H9 (cell line): ENCODE results near the gene CREB5. TPM values are rescaled to one million over a fixed set of nuclear protein-coding genes. Genes with fewer than 3 reads are reported as not detected.

ENCODE experiments used
- DNase-seq: peaks from one replicate; pipeline ENCODE4 v3.0.0-alpha.2; 2017
- H2AFZ ChIP-seq: one replicate; pipeline ENCODE4 v1.6.1; 2013; ENCODE audit warnings: mild to moderate bottlenecking, low read length, control low read depth, moderate library complexity
- H2AK5ac ChIP-seq: 2 replicates; pipeline ENCODE4 v1.6.1; 2013; ENCODE audit warnings: low read length, control low read depth, mixed read lengths; ENCODE audit not compliant: insufficient read length
- H2BK120ac ChIP-seq: one replicate; pipeline ENCODE4 v1.6.1; 2013; ENCODE audit warnings: low read depth, mild to moderate bottlenecking, low read length, control low read depth, inconsistent platforms; ENCODE audit not compliant: poor library complexity, severe bottlenecking
- H2BK12ac ChIP-seq: 2 replicates; pipeline ENCODE4 v1.6.1; 2013; ENCODE audit warnings: low read length, control low read depth, mixed read lengths, low read depth; ENCODE audit not compliant: insufficient read length
- H2BK15ac ChIP-seq: 2 replicates; pipeline ENCODE4 v1.6.1; 2013; ENCODE audit warnings: low read depth, low read length, control low read depth
- H2BK20ac ChIP-seq: one replicate; pipeline ENCODE4 v1.6.1; 2013; ENCODE audit warnings: low read depth, mild to moderate bottlenecking, low read length, control low read depth, inconsistent platforms; ENCODE audit not compliant: poor library complexity, severe bottlenecking
- H2BK5ac ChIP-seq: 2 replicates; pipeline ENCODE4 v1.6.1; 2013; ENCODE audit warnings: low read length, control low read depth, mixed read lengths; ENCODE audit not compliant: insufficient read length
- H3K14ac ChIP-seq: 2 replicates; pipeline ENCODE4 v1.6.1; 2013; ENCODE audit warnings: low read length, control low read depth; ENCODE audit not compliant: insufficient read depth
- H3K18ac ChIP-seq: 2 replicates; pipeline ENCODE4 v1.6.1; 2013; ENCODE audit warnings: low read depth, mild to moderate bottlenecking, mixed read lengths, low read length, control low read depth; ENCODE audit not compliant: insufficient read length
- H3K23ac ChIP-seq: 2 replicates; pipeline ENCODE4 v1.6.1; 2013; ENCODE audit warnings: low read length, control low read depth, mixed read lengths, low read depth; ENCODE audit not compliant: insufficient read length
- H3K23me2 ChIP-seq: 2 replicates; pipeline ENCODE4 v1.6.1; 2013; ENCODE audit warnings: low read depth, mild to moderate bottlenecking, mixed read lengths, low read length, control low read depth; ENCODE audit not compliant: insufficient read length, poor library complexity, severe bottlenecking
- H3K27ac ChIP-seq: 2 replicates; pipeline ENCODE4 v1.5.1; 2013; ENCODE audit warnings: low read length, control low read depth, mixed read lengths, low read depth; ENCODE audit not compliant: insufficient read length
- H3K27me3 ChIP-seq: 2 replicates; pipeline ENCODE4 v1.6.1; 2013; ENCODE audit warnings: low read length, control low read depth, inconsistent platforms; ENCODE audit not compliant: insufficient read depth
- H3K4ac ChIP-seq: 2 replicates; pipeline ENCODE4 v1.6.1; 2013; ENCODE audit warnings: low read depth, mild to moderate bottlenecking, control low read depth, inconsistent platforms, low read length, moderate library complexity
- H3K4me1 ChIP-seq: 2 replicates; pipeline ENCODE4 v1.6.1; 2013; ENCODE audit warnings: low read length, control low read depth, inconsistent platforms; ENCODE audit not compliant: insufficient read depth
- H3K4me2 ChIP-seq: 2 replicates; pipeline ENCODE4 v1.6.1; 2013; ENCODE audit warnings: low read length, control low read depth, mixed read lengths; ENCODE audit not compliant: insufficient read length, insufficient read depth
- H3K56ac ChIP-seq: 2 replicates; pipeline ENCODE4 v1.6.1; 2013; ENCODE audit warnings: low read depth, mild to moderate bottlenecking, mixed read lengths, low read length, control low read depth; ENCODE audit not compliant: insufficient read length
- H3K79me1 ChIP-seq: 2 replicates; pipeline ENCODE4 v1.6.1; 2013; ENCODE audit warnings: low read depth, mild to moderate bottlenecking, moderate library complexity, low read length, control low read depth, inconsistent platforms; ENCODE audit not compliant: insufficient read depth, poor library complexity, severe bottlenecking
- H3K79me2 ChIP-seq: 2 replicates; pipeline ENCODE4 v1.6.1; 2013; ENCODE audit warnings: low read length, control low read depth, inconsistent platforms; ENCODE audit not compliant: insufficient read depth
- H3K9ac ChIP-seq: 2 replicates; pipeline ENCODE4 v1.6.1; 2013; ENCODE audit warnings: low read length, control low read depth, mixed read lengths; ENCODE audit not compliant: insufficient read length; ENCODE audit errors: extremely low read depth
- H3K9me3 ChIP-seq: one replicate; pipeline ENCODE4 v1.6.1; 2013; ENCODE audit warnings: low read depth, low read length, inconsistent platforms; ENCODE audit not compliant: control insufficient read depth
- H3T11ph ChIP-seq: one replicate; pipeline ENCODE4 v1.6.1; 2013; ENCODE audit warnings: mild to moderate bottlenecking, low read length, control low read depth, inconsistent platforms
- H4K20me1 ChIP-seq: one replicate; pipeline ENCODE4 v1.6.1; 2013; ENCODE audit not compliant: control insufficient read depth, insufficient read length, insufficient read depth
- H4K5ac ChIP-seq: 2 replicates; pipeline ENCODE4 v1.6.1; 2013; ENCODE audit warnings: low read depth, mild to moderate bottlenecking, mixed read lengths, low read length, control low read depth; ENCODE audit not compliant: insufficient read length
- H4K8ac ChIP-seq: replicated peaks from 2 replicates; pipeline ENCODE4 v1.6.1; 2013; ENCODE audit warnings: low read length, control low read depth, mixed read lengths, low read depth; ENCODE audit not compliant: insufficient read length
- H4K91ac ChIP-seq: 2 replicates; pipeline ENCODE4 v1.6.1; 2013; ENCODE audit warnings: low read depth, mild to moderate bottlenecking, moderate library complexity, mixed read lengths, low read length, control low read depth; ENCODE audit not compliant: insufficient read length
- H3K27ac Mint-ChIP-seq, 3 experiments: 2 replicates in 2 of 3; 3 replicates in 1 of 3; pipeline ENCODE4 v1.8.0; 2020 to 2021; ENCODE audit warnings: mixed read lengths in 3 of 3, mild to moderate bottlenecking in 1 of 3, moderate library complexity in 1 of 3
- H3K27me3 Mint-ChIP-seq: 2 replicates; pipeline ENCODE4 v1.8.0; 2021; ENCODE audit warnings: low read depth, mild to moderate bottlenecking, moderate library complexity, mixed read lengths
- H3K36me3 Mint-ChIP-seq, 3 experiments: 2 replicates in 2 of 3; 3 replicates in 1 of 3; pipeline ENCODE4 v1.8.0; 2020 to 2021; ENCODE audit warnings: low read depth in 3 of 3, mixed read lengths in 3 of 3; ENCODE audit not compliant: insufficient read depth in 1 of 3
- H3K4me1 Mint-ChIP-seq, 2 experiments: 2 replicates each; pipeline ENCODE4 v1.8.0; 2020; ENCODE audit warnings: mixed read lengths in 2 of 2
- H3K4me3 Mint-ChIP-seq, 2 experiments: 2 replicates in 1 of 2; 3 replicates in 1 of 2; pipeline ENCODE4 v1.8.0; 2020 to 2021; ENCODE audit warnings: mild to moderate bottlenecking in 2 of 2, mixed read lengths in 2 of 2, moderate library complexity in 1 of 2
- H3K9me3 Mint-ChIP-seq, 2 experiments: 2 replicates in 1 of 2; 3 replicates in 1 of 2; pipeline ENCODE4 v1.8.0; 2020; ENCODE audit warnings: mild to moderate bottlenecking in 2 of 2, mixed read lengths in 2 of 2, moderate library complexity in 1 of 2
- CTCF ChIP-seq: fragments of 200-600 bp; sonication (generic); conservative IDR thresholded peaks from 3 replicates; pipeline ENCODE4 v1.8.0; 2021; ENCODE audit warnings: antibody characterized with exemption, mild to moderate bottlenecking
- WGBS: extraction: QIAGEN DNeasy Blood & Tissue Kit; methylation state at CpG from one replicate; pipeline ENCODE4 v1.1.7; 2013; ENCODE audit warnings: missing lambda C conversion rate, low lambda C conversion rate, mixed read lengths; ENCODE audit not compliant: insufficient read length; ENCODE audit errors: extremely low coverage; 5-methylcytosine and 5-hydroxymethylcytosine counted together
- total RNA-seq: library from RNA; stranded (reverse); gene quantifications from 2 replicates; pipeline ENCODE4 v1.2.1, GENCODE V29; 2021

The CREB5 gene
- total RNA-seq, 1 experiment from 2014 or later, result 4.0 TPM

GRCh38 chr7:28509251-28510025 is 97.1 kb downstream of the CREB5 start:
- Histone ChIP-seq H4K91ac (no peak overlapping the region), H3K56ac (no peak overlapping the region), H4K5ac (no peak overlapping the region), H2AFZ (no peak overlapping the region), H3K14ac (no peak overlapping the region), H3K4me2 (no peak overlapping the region), H3K4me1 (no peaks in the 10 kb centered on the region), H4K20me1 (no peaks in the 10 kb centered on the region), H3K27me3 (no peaks in the 10 kb centered on the region), H3T11ph (no peak overlapping the region), H3K27ac (no peak overlapping the region), H3K9me3 (no peaks in the 10 kb centered on the region), H2BK5ac (no peak overlapping the region), H3K79me1 (no peaks in the 10 kb centered on the region), H3K23ac (no peak overlapping the region), H4K8ac (no peak overlapping the region), H2BK20ac (no peak overlapping the region), H2BK12ac (no peak overlapping the region), H2BK120ac (no peak overlapping the region), H2BK15ac (no peak overlapping the region), H3K79me2 (no peaks in the 10 kb centered on the region), H2AK5ac (no peak overlapping the region), H3K18ac (no peak overlapping the region), H3K23me2 (no peaks in the 10 kb centered on the region), H3K9ac (no peak overlapping the region), H3K4ac (no peak overlapping the region)
- H3K9me3 Mint-ChIP-seq, result no peaks in the 10 kb centered on the region
- no peaks in the 10 kb centered on the region for H3K36me3 Mint-ChIP-seq
- H3K4me3 Mint-ChIP-seq, result no peak overlapping the region
- H3K27me3 Mint-ChIP-seq, result no peaks in the 10 kb centered on the region; the same call in none of the 2 replicates
- no peak overlapping the region for H3K27ac Mint-ChIP-seq
- TF ChIP-seq CTCF, result no peak
- H3K4me1 Mint-ChIP-seq, result peaks cover 4 to 7% of the 10 kb centered on the region in 2 experiments; a peak in 2 of 4 replicates
- whole genome bisulfite sequencing, result no CpG with 5 or more reads among the region's 12 CpGs
- no peak for DNase-seq
